GM12878 (cell line): ENCODE results near the gene NAALADL1. TPM values are rescaled to one million over a fixed set of nuclear protein-coding genes. Genes with fewer than 3 reads are reported as not detected.

ENCODE experiments used
- ATAC-seq: fragments of 200-7000 bp; cut with Tn5 transposase; 3 replicates; pipeline ENCODE4 v1.9.1; 2020; ENCODE audit warnings: mild to moderate bottlenecking, moderate library complexity
- BruUV-seq: library from RNA; stranded (reverse); fragments of 400-500 nt; replicated peaks from 2 replicates; lab custom pipeline; 2021; lab: Mats Ljungman, UMichigan
- CTCF ChIA-PET: fragments of 300-600 bp; sonication (Branson Sonifier 250); formaldehyde crosslinking; extraction: SDS; loops from one replicate; lab custom pipeline; 2021; ENCODE audit warnings: inconsistent platforms; lab: Yijun Ruan, JAX
- POLR2A ChIA-PET: fragments of 350-600 bp; formaldehyde crosslinking; extraction: SDS; loops from one replicate; lab custom pipeline; 2021; ENCODE audit warnings: inconsistent platforms; lab: Charles Lee
- RAD21 ChIA-PET: fragments of 300-600 bp; sonication (Branson Sonifier 250); formaldehyde crosslinking; loops from one replicate; lab custom pipeline; 2023; ENCODE audit warnings: antibody characterized with exemption; ENCODE audit not compliant: unreplicated experiment; lab: Charles Lee
- SMC1A ChIA-PET: fragments of 300-600 bp; sonication (Branson Sonifier 250); formaldehyde crosslinking; loops from one replicate; lab custom pipeline; 2023; ENCODE audit not compliant: unreplicated experiment, uncharacterized antibody; lab: Charles Lee
- DNase-seq: peaks from one replicate; pipeline ENCODE4 v3.0.0-alpha.2; 2011; ENCODE audit warnings: low read depth, low spot score
- FAIRE-seq: peaks from 3 replicates; lab custom pipeline; 2011; peaks lifted over from hg19 to GRCh38; lab: Jason Lieb, UNC
- H2AFZ ChIP-seq: 2 replicates; pipeline ENCODE4 v1.6.0; 2011; ENCODE audit warnings: low read depth, low read length, control low read depth; ENCODE audit not compliant: control insufficient read depth
- H3K27ac ChIP-seq: 2 replicates; pipeline ENCODE4 v1.5.1; 2011; ENCODE audit warnings: control low read depth; ENCODE audit not compliant: control insufficient read depth, insufficient read depth
- H3K27me3 ChIP-seq, 2 experiments: replicated peaks in 1 of 2; 2 replicates each; pipeline versions ENCODE4 v1.6.0 to v1.6.1; 2011; ENCODE audit warnings: low read length in 1 of 2; ENCODE audit not compliant: control insufficient read depth in 2 of 2, insufficient read depth in 2 of 2
- H3K36me3 ChIP-seq, 2 experiments: 2 replicates each; pipeline ENCODE4 v1.5.1; 2011; ENCODE audit warnings: low read length in 1 of 2; ENCODE audit not compliant: control insufficient read depth in 2 of 2, insufficient read depth in 2 of 2
- H3K4me1 ChIP-seq: 2 replicates; pipeline ENCODE4 v1.6.1; 2011; ENCODE audit warnings: mild to moderate bottlenecking, low read length, moderate library complexity, mixed read lengths; ENCODE audit not compliant: control insufficient read depth, insufficient read depth
- H3K4me2 ChIP-seq: 2 replicates; pipeline ENCODE4 v1.6.0; 2011; ENCODE audit warnings: control low read depth; ENCODE audit not compliant: control insufficient read depth, insufficient read depth
- H3K4me3 ChIP-seq: fragments of 200-600 bp; sonication (generic); 2 replicates; pipeline ENCODE4 v1.5.1; 2016
- H3K79me2 ChIP-seq: 2 replicates; pipeline ENCODE4 v1.6.0; 2011; ENCODE audit warnings: low read length; ENCODE audit not compliant: control insufficient read depth, insufficient read depth
- H3K9ac ChIP-seq: 2 replicates; pipeline ENCODE4 v1.8.0; 2011; ENCODE audit warnings: low read length, control low read depth, mixed read lengths; ENCODE audit not compliant: control insufficient read depth, insufficient read depth
- H3K9me3 ChIP-seq: replicated peaks from 3 replicates; pipeline ENCODE4 v1.5.1; 2011; ENCODE audit warnings: mild to moderate bottlenecking, low read length; ENCODE audit not compliant: control insufficient read depth, insufficient read depth
- H4K20me1 ChIP-seq: 2 replicates; pipeline ENCODE4 v1.6.0; 2011; ENCODE audit not compliant: control insufficient read depth, insufficient read depth
- BCLAF1 ChIP-seq: fragments of 450-650 bp; IDR thresholded peaks from 2 replicates; pipeline ENCODE4 v1.6.1; 2017; ENCODE audit warnings: antibody characterized with exemption, mild to moderate bottlenecking, moderate library complexity
- CREM ChIP-seq: IDR thresholded peaks from 2 replicates; pipeline ENCODE4 v1.6.1; 2014; ENCODE audit warnings: antibody characterized with exemption, low read depth
- HDGF ChIP-seq: fragments of 450-650 bp; IDR thresholded peaks from 2 replicates; pipeline ENCODE4 v1.6.1; 2016; ENCODE audit warnings: antibody characterized with exemption
- KAT2A ChIP-seq: conservative IDR thresholded peaks from 2 replicates; pipeline ENCODE4 v1.6.1; 2011; ENCODE audit warnings: low read depth, low read length; ENCODE audit not compliant: control insufficient read depth
- MLLT1 ChIP-seq: fragments of 450-650 bp; IDR thresholded peaks from 2 replicates; pipeline ENCODE4 v1.6.1; 2016; ENCODE audit warnings: mild to moderate bottlenecking
- NFIC ChIP-seq: IDR thresholded peaks from 2 replicates; pipeline ENCODE4 v1.6.1; 2012; ENCODE audit warnings: low read depth, mild to moderate bottlenecking, inconsistent platforms, low read length, moderate library complexity
- NFYB ChIP-seq: IDR thresholded peaks from 2 replicates; pipeline ENCODE4 v1.6.1; 2011; ENCODE audit warnings: low read depth, mild to moderate bottlenecking, low read length, improper control_type of control experiment, moderate library complexity; ENCODE audit not compliant: insufficient read depth
- PBX3 ChIP-seq: IDR thresholded peaks from 2 replicates; pipeline ENCODE4 v1.6.1; 2011; ENCODE audit warnings: mild to moderate bottlenecking, low read depth, low read length, moderate library complexity; ENCODE audit not compliant: insufficient replicate concordance
- PML ChIP-seq: IDR thresholded peaks from 2 replicates; pipeline ENCODE4 v1.6.1; 2012; ENCODE audit warnings: low read length, inconsistent platforms
- PRDM15 ChIP-seq: fragments of 450-650 bp; formaldehyde crosslinking; IDR thresholded peaks from 2 replicates; pipeline ENCODE4 v1.4.0; 2020; ENCODE audit warnings: mild to moderate bottlenecking, moderate library complexity
- RB1 ChIP-seq: fragments of 450-650 bp; formaldehyde crosslinking; IDR thresholded peaks from 2 replicates; pipeline ENCODE4 v1.6.1; 2017; ENCODE audit warnings: mild to moderate bottlenecking, borderline replicate concordance
- RUNX3 ChIP-seq: IDR thresholded peaks from 2 replicates; pipeline ENCODE4 v1.6.1; 2012; ENCODE audit warnings: low read length, inconsistent platforms
- SP1 ChIP-seq: IDR thresholded peaks from one replicate; pipeline ENCODE4 v1.6.1; 2011; ENCODE audit warnings: low read depth, low read length
- TCF3 ChIP-seq: IDR thresholded peaks from 2 replicates; pipeline ENCODE4 v1.6.1; 2012; ENCODE audit warnings: low read depth, mild to moderate bottlenecking, low read length, borderline replicate concordance; ENCODE audit not compliant: insufficient read depth
- ZBED1 ChIP-seq: IDR thresholded peaks from 2 replicates; pipeline ENCODE4 v1.6.1; 2016; ENCODE audit warnings: borderline replicate concordance
- WGBS: methylation state at CpG from one replicate; pipeline ENCODE4 v1.1.6; 2016; ENCODE audit warnings: low lambda C conversion rate; ENCODE audit not compliant: insufficient replicate concordance, insufficient coverage; ENCODE audit errors: missing lambda C conversion rate; 5-methylcytosine and 5-hydroxymethylcytosine counted together
- in situ Hi-C: fragments of 300-500 bp; cut with MboI; formaldehyde crosslinking; loops from 9 replicates; pipeline ENCODE4 v1.14.3; 2018; ENCODE audit warnings: mixed read lengths
- intact Hi-C: fragments of 100-400 bp; cut with micrococcal nuclease; formaldehyde crosslinking; loops from one replicate; pipeline ENCODE4 v1.14.2; 2022; ENCODE audit not compliant: unreplicated experiment
- polyA plus RNA-seq, 11 experiments: library from polyadenylated mRNA; depleted of rRNA in 4 of 11; unstranded in 6 of 11; stranded (reverse) in 5 of 11; fragments of >200 nt; fragmentation: Nextera tagmentation in 4 of 11; fragmentation: Illumina TruSeq in 1 of 11; extraction: Ambion mirVana in 4 of 11; extraction: Trizol in 1 of 11; gene quantifications; 1 replicate in 1 of 11; 2 replicates in 10 of 11; pipeline versions ENCODE4 v1.2.1 to v1.2.3, GENCODE V29; 2011 to 2016; ENCODE audit warnings: inconsistent platforms in 2 of 11, missing spikeins in 2 of 11, low read depth in 1 of 11
- total RNA-seq, 4 experiments: library from RNA; depleted of rRNA in 3 of 4; stranded (reverse); fragments of >200 nt in 3 of 4; fragmentation: Illumina TruSeq in 1 of 4; extraction: Trizol in 1 of 4; gene quantifications; 2 replicates each; pipeline versions ENCODE4 v1.2.1 to v1.2.3, GENCODE V29; 2013 to 2021

The NAALADL1 gene
- total and polyA plus RNA-seq, 10 of the 15 experiments (the other 5 are each of a cell fraction or from before 2014, with no cell fraction given), result 0.77 to 5.5 (median 1.5) TPM

GRCh38 chr11:65051398-65051858 is 6.9 kb downstream of the NAALADL1 start:
- no peaks in the 10 kb centered on the region for H3K27me3 ChIP-seq
- H3K27ac ChIP-seq, result no peak overlapping the region
- in situ Hi-C loops, result no loop called here
- H3K9me3 ChIP-seq, result no peaks in the 10 kb centered on the region
- ChIA-PET POLR2A (interaction anchor here (0.7 kb wide), 2 partner anchors 21 to 77 kb away, joined by 3 to 12 read pairs; no protein-coding TSS in a partner anchor), CTCF (no interaction called here), SMC1A (interaction anchor here (0.6 to 1.3 kb wide), 2 partner anchors 20 to 42 kb away, joined by 3 to 4 read pairs; no protein-coding TSS in a partner anchor), RAD21 (interaction anchor here (0.7 kb wide), 1 partner anchor 242 kb away, joined by 5 read pairs; no protein-coding TSS in a partner anchor)
- no peaks in the 10 kb centered on the region for H3K36me3 ChIP-seq
- 2% methylated on average over 9 of the region's 9 CpGs for WGBS
- DNase-seq (no peak), ATAC-seq (peak; percentile 53), FAIRE-seq (no peak)
- no TSS peak for BruUV-seq
- no peak overlapping the region for H3K9ac ChIP-seq
- H3K4me3 ChIP-seq, result no peak overlapping the region
- peaks cover 40% of the 10 kb centered on the region for H3K4me1 ChIP-seq
- no peaks in the 10 kb centered on the region for H4K20me1 ChIP-seq
- no peaks in the 10 kb centered on the region for H3K79me2 ChIP-seq
- H2AFZ ChIP-seq, result no peak overlapping the region
- intact Hi-C loops, result no loop called here
- H3K4me2 ChIP-seq, result no peak overlapping the region
- TF ChIP-seq RB1 (no peak), PBX3 (no peak), RUNX3 (peak; percentile 80), NFIC (peak; percentile 72; the same call in 1 of the 2 replicates), CREM (peak; percentile 68; the same call in 1 of the 2 replicates), HDGF (no peak), BCLAF1 (no peak), KAT2A (no peak), PRDM15 (CRISPR knock-in tag) (no peak), PML (no peak), NFYB (no peak), TCF3 (no peak), SP1 (no peak), ZBED1 (peak; percentile 59; the same call in 1 of the 2 replicates), MLLT1 (no peak)
